ENCODE results near the gene VAV2.

The VAV2 gene, protein sequence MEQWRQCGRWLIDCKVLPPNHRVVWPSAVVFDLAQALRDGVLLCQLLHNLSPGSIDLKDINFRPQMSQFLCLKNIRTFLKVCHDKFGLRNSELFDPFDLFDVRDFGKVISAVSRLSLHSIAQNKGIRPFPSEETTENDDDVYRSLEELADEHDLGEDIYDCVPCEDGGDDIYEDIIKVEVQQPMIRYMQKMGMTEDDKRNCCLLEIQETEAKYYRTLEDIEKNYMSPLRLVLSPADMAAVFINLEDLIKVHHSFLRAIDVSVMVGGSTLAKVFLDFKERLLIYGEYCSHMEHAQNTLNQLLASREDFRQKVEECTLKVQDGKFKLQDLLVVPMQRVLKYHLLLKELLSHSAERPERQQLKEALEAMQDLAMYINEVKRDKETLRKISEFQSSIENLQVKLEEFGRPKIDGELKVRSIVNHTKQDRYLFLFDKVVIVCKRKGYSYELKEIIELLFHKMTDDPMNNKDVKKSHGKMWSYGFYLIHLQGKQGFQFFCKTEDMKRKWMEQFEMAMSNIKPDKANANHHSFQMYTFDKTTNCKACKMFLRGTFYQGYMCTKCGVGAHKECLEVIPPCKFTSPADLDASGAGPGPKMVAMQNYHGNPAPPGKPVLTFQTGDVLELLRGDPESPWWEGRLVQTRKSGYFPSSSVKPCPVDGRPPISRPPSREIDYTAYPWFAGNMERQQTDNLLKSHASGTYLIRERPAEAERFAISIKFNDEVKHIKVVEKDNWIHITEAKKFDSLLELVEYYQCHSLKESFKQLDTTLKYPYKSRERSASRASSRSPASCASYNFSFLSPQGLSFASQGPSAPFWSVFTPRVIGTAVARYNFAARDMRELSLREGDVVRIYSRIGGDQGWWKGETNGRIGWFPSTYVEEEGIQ

DNA sequence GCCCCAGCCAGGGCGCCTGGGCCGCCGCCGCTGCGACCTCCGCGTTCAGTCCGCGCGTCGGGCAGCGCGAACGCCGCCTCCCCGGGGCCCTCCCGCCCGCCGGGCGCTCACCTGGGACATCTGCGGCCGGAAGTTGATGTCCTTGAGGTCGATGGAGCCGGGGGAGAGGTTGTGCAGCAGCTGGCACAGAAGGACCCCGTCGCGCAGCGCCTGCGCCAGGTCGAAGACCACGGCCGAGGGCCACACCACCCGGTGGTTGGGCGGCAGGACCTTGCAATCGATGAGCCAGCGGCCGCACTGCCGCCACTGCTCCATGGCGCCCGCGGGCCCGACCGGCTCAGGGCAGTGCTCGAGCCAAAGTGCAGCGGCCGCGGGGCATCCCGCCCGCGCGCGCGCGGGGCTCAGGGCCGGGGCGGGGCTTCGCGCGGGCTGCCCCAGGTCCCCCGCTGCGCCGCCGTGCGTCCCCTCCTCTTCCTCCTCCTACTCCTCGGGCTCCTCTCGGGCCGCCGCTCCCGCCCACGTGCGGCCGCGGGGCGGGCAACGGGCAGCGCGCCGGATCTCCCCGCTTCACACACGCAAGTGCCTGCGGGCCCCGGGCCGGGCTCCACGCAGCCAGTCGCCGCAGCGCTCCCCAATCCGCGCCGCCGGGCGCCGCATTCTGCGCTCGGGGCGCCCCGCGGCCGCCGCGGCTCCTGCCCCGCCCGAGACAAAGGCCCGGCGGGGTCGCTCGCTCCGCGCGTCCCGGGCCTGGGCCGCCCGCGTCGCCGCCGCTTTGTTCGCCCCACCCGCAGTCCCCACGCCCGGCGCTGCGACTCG lies at the start of gene VAV2:
TSS of gene VAV2 (minus strand) at position 361 of the 816 bp plus-strand sequence. CDS start at position 315, 46 bp downstream.
- peak; percentile 33 to 35 for DNase-seq

DNA sequence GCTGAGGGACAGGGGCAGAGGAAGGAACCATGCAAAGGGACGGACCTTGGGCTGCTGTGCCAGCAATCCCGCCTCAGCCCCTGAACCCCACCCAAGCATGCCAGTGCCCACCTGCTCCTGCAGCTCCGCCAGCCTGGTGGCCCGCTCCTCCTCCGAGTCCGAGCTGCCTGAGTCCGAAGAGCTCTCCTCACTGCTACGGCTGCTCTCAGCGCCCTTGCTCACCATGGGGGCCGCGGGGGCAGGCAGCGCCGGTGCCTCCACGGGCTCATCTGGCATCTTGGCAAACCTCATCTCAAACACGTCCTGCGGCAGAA lies 49.5 kb upstream of the VAV2 start:
- no peak for DNase-seq

DNA sequence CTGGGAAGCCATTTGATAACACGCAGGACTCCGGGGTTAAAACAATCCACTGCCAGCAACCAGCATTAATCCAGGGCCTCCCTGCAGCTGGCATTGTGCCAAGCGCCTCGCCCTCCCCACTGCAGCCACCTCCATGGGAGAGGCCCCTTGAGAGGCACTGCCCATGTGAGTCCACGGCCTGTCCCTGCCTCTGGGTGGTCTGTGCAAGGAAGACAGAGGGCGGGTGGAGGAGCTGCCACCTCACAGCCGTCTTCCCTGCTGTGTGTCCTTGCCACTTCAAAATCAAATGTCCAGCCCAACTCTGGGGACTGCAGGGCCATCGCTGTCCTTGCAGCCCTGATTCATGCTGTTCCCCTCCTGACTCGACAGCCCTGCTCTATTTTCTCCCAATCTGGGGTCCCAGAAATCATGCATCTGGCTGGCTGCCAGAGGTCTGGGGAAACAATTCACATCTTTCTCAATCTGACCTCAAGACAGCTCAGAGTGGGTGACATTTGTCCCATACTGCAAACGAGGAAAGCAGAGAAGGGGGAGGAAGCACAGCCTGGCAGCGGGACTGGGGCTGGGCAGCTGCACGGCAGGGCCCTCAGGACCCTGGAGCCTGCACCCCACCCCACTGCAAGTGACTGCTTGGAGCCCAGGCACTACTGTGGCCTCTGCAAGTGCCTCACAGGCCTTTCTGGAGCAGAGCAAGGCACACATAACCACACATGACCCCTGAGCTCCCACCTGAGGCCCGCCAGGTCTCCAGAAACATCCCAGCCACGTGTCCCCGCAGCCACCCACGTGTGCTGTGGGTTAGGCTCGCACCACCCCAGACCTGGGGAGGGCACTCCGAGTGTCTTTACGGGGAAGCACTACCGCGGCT lies 48.9 kb upstream of the VAV2 start:
- peak in 1 of 2 donors; percentile 6 for DNase-seq

DNA sequence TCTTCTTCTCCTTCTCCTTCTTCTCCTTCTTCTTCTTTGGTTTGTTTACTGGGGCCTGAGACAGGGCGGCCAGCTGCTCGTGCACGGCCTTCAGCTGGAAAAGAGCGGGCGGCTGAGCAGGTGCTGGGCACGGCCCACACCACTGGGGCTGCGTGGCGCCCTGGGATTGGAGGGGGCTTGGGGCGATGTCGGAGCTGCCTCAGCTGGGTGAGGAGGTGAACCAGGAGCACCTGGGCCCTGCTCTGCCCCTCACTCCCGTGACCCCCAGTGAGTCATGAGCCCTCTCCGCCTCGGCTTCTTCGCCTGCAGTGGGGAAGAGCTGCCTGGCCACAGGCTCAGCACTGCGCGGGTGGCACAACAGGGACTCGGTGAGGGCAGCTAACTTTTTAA lies 48.0 kb upstream of the VAV2 start:
- DNase-seq: no peak

DNA sequence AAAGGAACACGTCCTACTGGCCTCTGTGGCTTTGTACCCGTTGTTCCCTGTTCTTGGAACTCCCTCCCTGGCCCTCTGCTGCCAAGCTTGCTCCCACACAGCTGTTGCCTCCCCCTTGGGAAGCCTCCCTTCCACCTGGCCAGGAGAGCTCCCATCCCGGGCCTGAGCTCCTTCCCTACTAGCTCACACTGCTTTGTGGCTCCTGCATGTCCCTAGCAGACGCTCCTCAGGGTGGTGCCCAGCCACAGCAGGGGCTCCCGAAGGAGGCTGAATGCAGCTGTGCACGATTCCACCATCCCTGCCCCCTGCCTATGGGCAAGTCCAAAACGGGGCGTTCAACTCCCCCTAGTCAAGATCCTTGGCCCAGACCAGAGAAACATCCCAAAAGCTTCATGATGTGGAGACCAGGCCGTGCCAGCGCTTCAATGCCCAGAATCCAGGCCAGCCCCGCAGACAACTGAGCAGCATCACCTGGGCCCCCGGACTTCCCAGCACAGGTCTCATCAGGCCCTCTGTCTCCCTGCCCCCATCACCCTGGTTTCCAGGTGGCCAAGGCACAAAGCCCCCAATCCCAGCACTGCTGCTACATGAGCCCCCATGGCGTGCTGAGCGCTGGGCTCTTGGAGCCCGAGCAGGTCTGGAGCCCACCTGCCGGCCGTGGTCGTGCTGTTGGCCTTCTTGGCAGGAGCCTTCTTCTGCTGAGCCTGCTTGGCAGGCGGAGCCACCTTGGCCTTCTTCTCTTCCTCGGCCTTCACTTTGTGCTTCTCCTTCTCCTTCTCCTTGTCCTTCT lies 47.5 kb upstream of the VAV2 start:
- no peak for DNase-seq

DNA sequence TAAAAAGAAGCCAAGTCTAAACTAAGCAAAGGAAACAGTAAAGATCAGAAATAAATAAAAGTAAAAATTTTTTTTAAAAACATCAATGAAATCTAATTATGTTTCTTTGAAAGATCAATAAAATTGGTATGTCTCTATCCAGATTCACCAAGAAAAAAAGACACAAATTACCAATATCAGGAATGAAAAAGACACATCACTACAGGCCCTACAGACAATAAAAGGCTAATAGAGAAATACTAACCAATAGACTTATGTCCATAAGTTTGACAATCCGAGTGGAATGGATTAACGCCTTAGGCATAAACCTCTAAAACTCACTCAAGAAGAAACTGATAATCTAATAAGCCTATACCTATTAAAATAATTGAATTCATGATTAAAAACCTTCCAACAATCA lies 45.5 kb upstream of the VAV2 start:
- DNase-seq: no peak

DNA sequence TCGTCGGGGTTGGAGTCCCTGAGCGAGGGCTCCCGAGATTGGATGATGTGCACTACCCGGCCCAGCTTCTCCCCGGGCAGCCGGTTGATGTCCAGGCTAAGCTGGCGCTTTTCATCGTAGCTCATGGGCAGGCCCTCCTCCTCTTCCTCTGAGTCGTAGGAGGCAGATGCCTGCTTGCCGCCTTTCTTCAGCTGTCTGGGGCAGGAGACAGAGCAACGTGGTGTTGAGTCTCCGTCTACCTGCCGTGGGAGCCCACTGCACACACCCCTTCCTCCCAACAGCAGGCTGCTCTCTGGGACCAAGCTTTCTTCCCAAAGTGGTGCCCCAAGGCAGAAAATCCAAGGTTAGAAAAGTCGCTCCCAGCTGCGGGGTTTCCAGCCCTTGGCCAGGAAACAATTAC lies 44.0 kb upstream of the VAV2 start:
- DNase-seq: no peak

DNA sequence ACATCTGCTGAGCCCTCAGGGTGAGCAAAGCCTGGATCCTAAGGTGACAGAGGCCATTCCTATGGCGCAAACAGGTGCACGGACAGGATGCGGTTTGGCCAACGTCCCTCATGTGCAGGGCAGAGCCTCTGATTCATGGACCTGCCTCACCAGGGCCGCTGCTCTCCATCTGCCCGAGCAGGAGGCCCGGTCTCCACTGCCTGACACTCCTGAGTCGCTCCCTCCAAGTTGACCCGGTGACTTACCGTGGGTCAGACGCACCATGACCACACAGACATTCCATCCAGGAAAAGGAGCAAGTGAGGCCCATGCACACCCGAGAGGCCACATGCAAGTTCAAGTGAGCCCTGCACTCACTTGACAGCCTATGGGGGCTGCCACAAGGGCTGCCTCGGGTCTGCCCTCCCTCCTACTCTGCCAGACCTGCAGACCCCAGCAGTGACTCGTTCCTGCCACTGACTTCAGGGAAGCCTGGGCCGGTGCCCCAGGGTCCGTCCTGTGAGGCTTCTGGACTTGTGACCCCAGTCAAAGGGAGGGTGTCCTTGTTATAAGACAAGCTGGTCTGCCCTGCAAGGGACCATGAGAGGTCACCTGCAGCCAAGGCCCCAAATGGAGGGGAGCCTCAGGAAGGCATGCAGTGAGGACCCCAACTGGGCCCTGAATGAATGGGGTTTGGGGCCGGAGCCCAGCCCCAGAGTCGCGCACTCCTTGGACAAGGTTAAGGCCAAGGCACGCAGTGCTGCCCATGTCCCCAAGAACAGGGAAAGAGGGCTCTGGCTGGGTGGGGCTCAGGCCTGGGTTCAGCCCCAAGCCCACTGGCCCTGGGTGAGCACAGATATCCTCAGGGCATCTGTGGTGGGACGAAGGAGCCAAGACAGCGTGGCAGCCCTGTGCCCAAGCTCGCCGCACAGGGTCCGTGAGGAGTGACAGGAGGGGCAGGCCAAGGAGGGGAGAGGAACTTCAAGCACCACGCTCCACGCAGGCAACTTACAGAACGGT lies 43.2 kb upstream of the VAV2 start:
- no peak for DNase-seq

DNA sequence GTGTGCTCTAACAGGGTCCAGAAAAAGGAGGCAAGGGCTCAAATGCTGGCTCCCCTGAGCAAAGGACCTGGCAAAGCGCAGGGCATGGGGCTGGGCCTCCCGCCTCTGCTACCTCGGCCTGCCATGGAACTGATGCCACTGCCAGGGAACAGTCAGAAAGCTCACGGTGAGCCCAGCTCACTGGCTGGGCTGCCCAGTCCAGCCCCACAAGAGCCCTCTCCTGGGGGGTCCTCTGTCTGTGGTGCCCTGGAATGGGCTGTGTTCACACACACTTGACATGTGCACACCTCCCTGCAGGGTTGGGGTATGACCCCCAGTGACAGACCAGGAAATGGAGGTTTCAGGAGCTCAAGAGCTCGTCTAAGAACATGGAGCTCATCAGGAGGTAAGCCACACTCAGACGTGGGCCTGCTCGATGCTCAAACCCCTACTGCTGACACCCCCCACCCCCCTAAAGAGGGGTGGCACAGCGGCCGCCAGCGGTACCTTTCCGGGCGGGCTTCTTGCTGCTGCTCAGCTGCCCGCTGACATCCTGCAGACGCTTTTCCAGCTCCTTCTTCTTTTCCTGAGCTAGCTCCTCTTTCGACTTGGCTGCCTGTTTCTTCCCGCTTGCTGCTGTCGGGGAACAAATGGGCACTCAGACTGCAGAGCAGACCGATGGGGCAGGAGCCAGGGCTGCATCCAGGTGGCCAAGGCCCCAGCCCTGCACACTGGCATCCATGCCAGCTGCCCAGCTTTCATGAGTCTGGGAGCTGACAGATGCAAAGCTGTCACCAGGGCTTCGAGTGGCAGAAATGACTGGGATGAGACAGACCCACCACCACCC lies 42.3 kb upstream of the VAV2 start:
- DNase-seq: no peak

DNA sequence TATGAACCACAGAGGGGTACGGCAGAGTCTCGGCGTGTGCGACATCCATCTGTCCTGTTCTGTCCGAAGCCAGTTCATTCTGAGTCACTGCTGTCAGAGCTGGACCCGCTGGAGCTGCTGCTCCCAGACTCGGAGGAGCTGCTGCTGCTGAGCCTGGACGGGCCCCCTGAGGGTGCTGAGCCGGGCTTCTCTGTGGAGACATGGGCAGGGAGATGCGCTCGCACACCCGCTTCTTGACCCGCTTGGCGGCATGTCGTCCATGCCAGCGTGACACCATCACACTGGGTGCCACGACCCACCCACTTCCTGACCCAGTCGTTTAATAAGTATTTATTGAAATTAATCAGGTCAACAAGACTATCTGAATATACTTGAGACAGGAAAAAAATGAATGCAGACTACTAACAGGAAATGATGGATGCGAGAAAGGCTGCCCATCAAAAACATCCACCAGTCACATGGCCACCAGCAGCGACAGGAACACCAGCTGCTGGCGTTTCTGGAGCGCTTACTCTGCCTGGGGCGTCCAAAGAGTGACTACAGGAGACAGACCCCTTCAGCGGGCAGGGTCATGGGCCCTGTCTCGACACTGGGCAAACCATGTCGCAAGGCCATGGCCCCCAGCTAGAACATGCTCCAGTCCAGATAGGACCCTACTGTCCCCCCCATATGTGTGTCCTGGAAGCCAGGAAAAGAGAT lies 41.5 kb upstream of the VAV2 start:
- DNase-seq: no peak

DNA sequence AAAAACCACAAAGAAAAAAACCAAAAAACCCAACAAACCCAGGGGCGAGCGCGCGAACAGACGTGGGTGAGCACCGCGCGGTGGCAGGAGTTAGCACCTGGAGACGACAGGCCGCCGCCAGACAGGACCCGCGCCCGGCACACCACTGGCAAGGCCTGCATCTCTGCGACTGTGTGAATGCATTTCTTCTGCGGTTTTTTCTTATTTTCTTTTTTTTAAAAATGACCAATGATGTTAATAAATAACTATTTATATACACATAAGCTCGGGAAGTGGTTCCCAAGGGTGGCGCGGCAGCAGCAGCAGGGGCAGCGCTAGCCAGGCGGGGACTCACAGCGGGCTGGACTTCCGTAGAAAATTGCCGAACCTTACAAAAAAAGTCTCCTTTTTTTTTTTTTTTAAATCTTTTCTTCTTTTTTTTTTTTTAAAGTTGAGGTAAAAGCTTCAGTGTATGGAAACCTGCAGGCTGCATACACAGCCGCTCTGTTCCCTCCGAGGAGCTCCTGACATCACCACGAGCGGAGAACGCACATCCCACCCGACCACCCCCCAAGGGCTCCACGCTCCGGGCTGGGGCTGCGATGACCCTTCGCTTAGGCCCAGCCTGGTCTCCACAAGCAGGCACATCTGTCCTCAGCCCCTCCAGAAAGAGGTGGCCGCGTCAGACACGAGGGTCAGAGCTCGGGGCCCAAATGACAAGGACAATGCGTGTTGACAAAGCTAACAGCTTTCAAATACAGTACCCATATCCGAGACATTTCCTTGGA lies 40.5 kb upstream of the VAV2 start:
- no peak for DNase-seq

DNA sequence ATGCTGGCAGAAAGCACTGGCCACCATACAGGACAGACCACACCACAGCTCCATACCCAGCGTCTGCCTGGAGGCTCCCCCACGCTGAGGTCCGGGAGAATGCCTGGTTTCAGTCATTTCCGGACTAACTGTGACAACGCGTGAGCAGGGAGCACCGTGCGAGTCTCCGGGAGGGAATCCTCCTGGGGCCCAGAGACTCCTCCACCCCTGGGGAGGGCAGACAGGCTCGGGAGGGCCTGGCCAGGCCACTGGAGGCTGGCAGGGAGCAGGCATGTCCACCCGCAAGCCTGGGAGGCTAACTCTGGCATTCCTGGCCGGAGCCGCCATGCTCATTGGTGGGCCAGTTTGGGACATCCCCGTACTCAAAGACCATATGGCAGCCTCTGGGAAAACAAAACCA lies 39.7 kb upstream of the VAV2 start:
- no peak for DNase-seq

DNA sequence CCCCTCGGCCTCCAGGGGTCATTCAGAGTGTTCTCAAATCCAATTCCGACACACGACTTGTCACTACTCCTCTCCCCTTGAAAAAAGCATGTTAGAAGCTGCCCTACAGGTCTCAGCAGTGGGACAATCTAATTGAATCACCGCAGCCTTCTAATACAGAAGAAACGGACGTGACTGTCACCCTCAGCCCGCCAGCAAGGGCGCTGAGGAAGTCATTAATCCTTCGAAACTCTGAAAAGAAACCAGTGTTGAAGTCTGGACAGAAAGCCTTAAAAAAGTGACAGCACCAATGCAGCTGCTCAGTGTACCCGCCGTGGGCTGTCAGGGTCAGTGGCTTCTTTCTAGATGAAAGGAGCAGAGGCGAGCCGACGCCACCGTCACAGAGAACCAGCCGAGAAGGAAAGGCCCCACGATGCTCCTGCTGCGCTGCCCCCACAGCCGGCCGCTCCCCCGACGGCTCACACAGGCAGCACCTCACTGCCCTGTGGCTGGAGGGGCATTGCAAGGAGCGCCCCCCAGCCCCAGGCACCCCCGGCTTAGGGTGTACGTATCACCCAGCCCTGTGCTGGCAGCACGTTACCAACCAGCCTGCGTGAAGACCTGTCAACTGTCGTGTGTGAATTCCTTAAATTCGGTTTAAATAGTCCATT lies 38.8 kb upstream of the VAV2 start:
- no peak for DNase-seq

DNA sequence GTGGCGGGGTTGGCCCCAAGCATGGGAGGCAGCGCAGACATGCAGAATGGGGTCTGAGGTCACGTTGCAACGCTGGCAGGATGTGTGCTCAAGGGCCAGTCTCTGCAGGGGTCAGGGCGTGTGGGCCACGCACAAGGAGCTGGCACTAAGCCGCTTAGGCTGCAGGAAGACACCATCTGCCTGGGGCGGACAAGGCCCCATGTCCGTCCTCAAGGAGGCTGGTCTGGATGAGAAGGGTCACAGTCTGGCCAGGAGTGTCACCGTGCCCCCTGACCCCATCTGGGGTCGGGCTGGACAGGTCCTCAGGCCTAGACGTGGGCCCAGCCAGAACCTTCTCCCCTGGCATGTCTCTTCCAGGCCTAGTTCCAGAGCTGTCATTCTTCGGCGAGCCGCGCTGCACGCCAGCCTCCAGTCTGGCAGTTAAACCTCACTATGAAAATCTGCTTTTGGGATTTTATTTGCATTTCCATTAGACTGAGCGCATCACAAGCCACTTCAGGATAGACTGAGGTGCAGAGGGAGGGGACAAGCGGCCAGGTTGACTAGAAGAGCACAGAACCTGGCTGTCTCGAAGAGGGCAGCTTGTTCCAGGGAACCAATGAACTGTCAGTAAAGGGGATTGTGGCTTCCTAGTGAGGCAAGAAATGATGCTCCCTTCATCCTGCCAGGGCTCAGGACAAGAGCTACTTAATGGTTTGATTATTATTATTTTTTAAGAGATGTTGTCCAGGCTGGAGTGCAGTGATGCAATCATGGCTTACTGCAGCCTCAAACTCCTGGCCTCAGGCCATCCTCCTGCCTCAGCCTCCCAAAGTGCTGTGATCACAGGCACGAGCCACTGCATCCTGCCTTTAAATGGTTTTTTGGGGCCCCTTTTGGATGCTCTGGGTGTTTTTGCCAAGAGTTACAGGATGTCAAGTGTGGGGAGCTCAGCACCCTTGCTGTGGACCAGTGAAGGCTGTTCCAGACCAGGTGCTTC lies 37.4 kb upstream of the VAV2 start:
- no peak for DNase-seq

DNA sequence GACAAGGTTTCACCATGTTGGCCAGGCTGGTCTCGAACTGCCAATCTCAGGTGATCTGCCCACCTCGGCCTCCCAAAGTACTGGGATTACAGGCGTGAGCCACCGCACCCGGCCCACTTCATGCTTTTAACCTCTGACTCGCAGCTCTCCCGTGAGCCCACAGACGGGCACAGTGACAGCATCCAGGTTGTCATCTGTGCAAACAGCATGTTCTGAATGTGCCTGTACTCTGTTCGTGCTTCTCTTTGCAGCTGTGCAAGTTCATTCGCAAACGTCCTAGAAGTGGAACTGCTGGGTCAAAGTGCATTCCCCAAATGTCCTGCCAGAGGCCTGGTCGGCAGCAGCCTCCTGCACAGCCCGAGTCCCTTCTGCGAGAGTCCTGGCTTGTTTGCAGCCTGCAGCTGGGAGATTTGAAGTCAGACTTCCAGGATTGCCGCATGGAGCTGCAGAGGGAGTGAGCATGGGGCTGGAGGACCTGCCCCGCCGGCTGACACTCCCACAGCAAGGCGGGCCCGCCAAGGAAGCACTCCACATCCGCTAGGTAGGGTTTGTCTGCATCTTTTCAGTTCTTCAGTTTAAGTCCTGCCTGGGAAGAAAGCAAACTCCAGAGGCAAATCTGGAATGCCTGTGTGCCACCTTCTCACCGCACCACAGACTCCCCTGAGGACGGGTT lies 36.6 kb upstream of the VAV2 start:
- no peak for DNase-seq
